Stimulated activated CD4-positive, alpha-beta T cell treated with anti-CD3 and anti-CD28 coated beads, Interleukin-12 subunit alpha, Interleukin-12 subunit beta, amount 100 ng/mL, for 24 hours (primary cell): Measurements from ENCODE around the gene KRTAP11-1.
A peak's percentile ranks its signal among the peaks of the same experiment; 100 is the strongest.

Experiments
- DNase-seq, 2 experiments: peaks; one replicate each; pipeline ENCODE4 v3.0.0-alpha.2; 2020; ENCODE audit warnings: low read depth in 2 of 2

The KRTAP11-1 gene

GRCh38 chr21:30881480-30881879 is at the start of gene KRTAP11-1:
Gene KRTAP11-1 (minus strand): TSS chr21:30881580. CDS start chr21:30881524, 56 bp downstream.
- DNase-seq, result no peak

- DNase-seq, result no peak
These were observed 42.8 kb upstream of the KRTAP11-1 start for GRCh38 chr21:30924146-30924700.

- DNase-seq, result no peak
These were observed 39.7 kb upstream of the KRTAP11-1 start for GRCh38 chr21:30921129-30921528.

- no peak for DNase-seq
These were observed 36.2 kb upstream of the KRTAP11-1 start for GRCh38 chr21:30917557-30917956.

GRCh38 chr21:30900881-30901280 is 19.5 kb upstream of the KRTAP11-1 start:
- DNase-seq, result no peak

GRCh38 chr21:30882866-30883597 is 1.7 kb upstream of the KRTAP11-1 start:
- DNase-seq, result no peak

- no peak for DNase-seq
These were observed 466 bp downstream of the KRTAP11-1 start for GRCh38 chr21:30880914-30881313.

GRCh38 chr21:30874526-30874925 is 6.9 kb downstream of the KRTAP11-1 start:
- DNase-seq, result no peak

- no peak for DNase-seq
These were observed 33.5 kb downstream of the KRTAP11-1 start for GRCh38 chr21:30847627-30848500.

GRCh38 chr21:30842990-30843389 is 38.4 kb downstream of the KRTAP11-1 start:
- no peak for DNase-seq

GRCh38 chr21:30839304-30839703 is 42.1 kb downstream of the KRTAP11-1 start:
- DNase-seq, result peak; percentile 8 to 17

- DNase-seq, result no peak
These were observed 42.8 kb downstream of the KRTAP11-1 start for GRCh38 chr21:30838536-30838935.

GRCh38 chr21:30831194-30831765 is 50.1 kb downstream of the KRTAP11-1 start:
- peak in 1 of 2 experiments; percentile 34 for DNase-seq
